HFFc6 (cell line): ENCODE data around the gene IKZF4. TPM values are rescaled to one million over a fixed set of nuclear protein-coding genes. Genes with fewer than 3 reads are reported as not detected.
"Not testable (repeated sequence)": the region's sequence is repeated elsewhere in the genome, so short reads cannot be mapped to it uniquely, and the experiment has no call there.

Source experiments
- DNase-seq: peaks from one replicate; pipeline ENCODE4 v3.0.0-alpha.2; 2018
- H3K27ac Mint-ChIP-seq: 2 replicates; pipeline ENCODE4 v1.8.0; 2020; ENCODE audit warnings: mild to moderate bottlenecking, mixed read lengths
- H3K27me3 Mint-ChIP-seq: 2 replicates; pipeline ENCODE4 v1.8.0; 2021; ENCODE audit warnings: mild to moderate bottlenecking, moderate library complexity, mixed read lengths; ENCODE audit not compliant: insufficient read depth
- H3K36me3 Mint-ChIP-seq: 2 replicates; pipeline ENCODE4 v1.8.0; 2021; ENCODE audit warnings: low read depth, mixed read lengths
- H3K4me1 Mint-ChIP-seq: 2 replicates; pipeline ENCODE4 v1.8.0; 2020; ENCODE audit warnings: low read depth, mixed read lengths
- H3K4me3 Mint-ChIP-seq: 2 replicates; pipeline ENCODE4 v1.8.0; 2020; ENCODE audit warnings: mild to moderate bottlenecking, moderate library complexity, mixed read lengths
- H3K9me3 Mint-ChIP-seq: 2 replicates; pipeline ENCODE4 v1.8.0; 2020; ENCODE audit warnings: mild to moderate bottlenecking, mixed read lengths
- total RNA-seq, 6 experiments: library from RNA; stranded (reverse); fragmentation: NEBNext Ultra II Directional; extraction: Animal tissue kit (Norgen Biotek cat#: 25700); gene quantifications; 2 replicates in 1 of 6; 3 replicates in 5 of 6; pipeline ENCODE4 v1.2.3, GENCODE V29; 2021
- TF ChIP-seq, protein P1 (sequence below): fragments of 200-600 bp; sonication (generic); IDR thresholded peaks from 2 replicates; pipeline ENCODE4 v1.5.0; 2021; ENCODE audit warnings: antibody characterized with exemption, mild to moderate bottlenecking

Gene IKZF4
- total RNA-seq, 6 experiments from 2014 or later: 5.2 to 7.2 (median 5.9) TPM

DNA sequence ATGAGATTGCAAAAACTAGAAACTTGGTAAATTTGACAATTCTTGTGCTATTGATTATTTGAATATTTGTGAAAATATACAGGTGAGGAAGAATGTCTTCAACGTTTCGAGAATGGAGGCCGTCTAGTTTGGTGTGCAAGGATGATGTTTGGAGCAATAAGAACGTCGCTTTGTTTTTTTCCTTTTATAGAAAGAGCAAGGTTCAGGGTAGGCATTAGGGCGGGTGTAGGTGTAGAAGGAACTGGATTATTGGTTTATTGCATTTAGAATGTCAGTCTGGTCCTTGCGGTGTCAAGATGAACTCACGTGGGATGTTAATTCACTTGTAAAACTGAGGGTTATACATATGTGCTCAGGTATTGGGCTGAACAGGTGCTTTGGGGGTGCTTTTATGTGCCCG lies 22.0 kb downstream of the IKZF4 start:
- peaks cover 10% of the 10 kb centered on the region for H3K9me3 Mint-ChIP-seq
- peak overlapping the region; percentile 99 for H3K4me3 Mint-ChIP-seq
- H3K27ac Mint-ChIP-seq: peak overlapping the region; percentile 97
- TF ChIP-seq, protein P1, sequence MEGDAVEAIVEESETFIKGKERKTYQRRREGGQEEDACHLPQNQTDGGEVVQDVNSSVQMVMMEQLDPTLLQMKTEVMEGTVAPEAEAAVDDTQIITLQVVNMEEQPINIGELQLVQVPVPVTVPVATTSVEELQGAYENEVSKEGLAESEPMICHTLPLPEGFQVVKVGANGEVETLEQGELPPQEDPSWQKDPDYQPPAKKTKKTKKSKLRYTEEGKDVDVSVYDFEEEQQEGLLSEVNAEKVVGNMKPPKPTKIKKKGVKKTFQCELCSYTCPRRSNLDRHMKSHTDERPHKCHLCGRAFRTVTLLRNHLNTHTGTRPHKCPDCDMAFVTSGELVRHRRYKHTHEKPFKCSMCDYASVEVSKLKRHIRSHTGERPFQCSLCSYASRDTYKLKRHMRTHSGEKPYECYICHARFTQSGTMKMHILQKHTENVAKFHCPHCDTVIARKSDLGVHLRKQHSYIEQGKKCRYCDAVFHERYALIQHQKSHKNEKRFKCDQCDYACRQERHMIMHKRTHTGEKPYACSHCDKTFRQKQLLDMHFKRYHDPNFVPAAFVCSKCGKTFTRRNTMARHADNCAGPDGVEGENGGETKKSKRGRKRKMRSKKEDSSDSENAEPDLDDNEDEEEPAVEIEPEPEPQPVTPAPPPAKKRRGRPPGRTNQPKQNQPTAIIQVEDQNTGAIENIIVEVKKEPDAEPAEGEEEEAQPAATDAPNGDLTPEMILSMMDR: no peak
- DNase-seq: no peak
- peaks cover 42% of the 10 kb centered on the region for H3K4me1 Mint-ChIP-seq
- peaks cover 25% of the 10 kb centered on the region for H3K36me3 Mint-ChIP-seq
- peaks cover 5% of the 10 kb centered on the region for H3K27me3 Mint-ChIP-seq

DNA sequence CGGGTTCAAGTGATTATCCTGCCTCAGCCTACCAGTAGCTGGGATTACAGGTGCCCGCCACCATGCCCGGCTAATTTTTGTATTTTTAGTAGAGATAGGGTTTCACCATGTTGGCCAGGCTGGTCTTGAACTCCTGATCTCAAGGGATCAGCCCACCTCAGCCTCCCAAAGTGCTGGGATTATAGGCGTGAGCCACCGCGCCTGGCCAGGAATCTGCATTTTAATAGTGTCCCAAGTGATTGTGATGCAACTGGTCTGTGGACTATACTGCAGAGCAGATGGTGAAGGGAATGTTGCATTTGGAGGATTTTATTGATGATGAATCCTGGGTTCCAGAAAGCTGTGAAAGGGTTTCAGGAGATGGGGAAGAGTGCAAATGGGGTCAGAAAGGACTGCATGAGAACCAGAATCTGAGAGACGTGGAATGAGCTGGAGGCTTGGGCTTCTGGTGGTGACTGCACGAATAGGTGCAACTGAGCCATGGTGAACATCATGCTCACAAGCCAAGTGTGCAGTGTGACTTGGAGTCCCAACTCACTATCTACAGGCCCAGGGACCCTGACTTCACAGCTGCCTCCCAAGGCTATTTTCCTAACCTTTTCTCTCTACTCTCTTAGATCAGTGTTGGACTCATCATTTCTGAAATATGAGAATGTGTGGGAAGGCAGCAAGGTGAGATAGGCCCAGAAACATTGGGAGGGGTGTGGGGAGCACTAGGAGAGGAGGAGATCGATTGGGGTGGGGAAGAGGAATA lies 25.4 kb downstream of the IKZF4 start:
- peak overlapping the region; percentile 86 for H3K27ac Mint-ChIP-seq
- H3K4me1 Mint-ChIP-seq: peaks cover 33% of the 10 kb centered on the region
- TF ChIP-seq, protein P1: no peak
- peaks cover 25% of the 10 kb centered on the region for H3K36me3 Mint-ChIP-seq
- H3K27me3 Mint-ChIP-seq: peaks cover 5% of the 10 kb centered on the region
- H3K4me3 Mint-ChIP-seq: peak overlapping the region; percentile 45; the same call in 1 of the 2 replicates
- H3K9me3 Mint-ChIP-seq: peaks cover 10% of the 10 kb centered on the region
- peak; percentile 1 for DNase-seq

DNA sequence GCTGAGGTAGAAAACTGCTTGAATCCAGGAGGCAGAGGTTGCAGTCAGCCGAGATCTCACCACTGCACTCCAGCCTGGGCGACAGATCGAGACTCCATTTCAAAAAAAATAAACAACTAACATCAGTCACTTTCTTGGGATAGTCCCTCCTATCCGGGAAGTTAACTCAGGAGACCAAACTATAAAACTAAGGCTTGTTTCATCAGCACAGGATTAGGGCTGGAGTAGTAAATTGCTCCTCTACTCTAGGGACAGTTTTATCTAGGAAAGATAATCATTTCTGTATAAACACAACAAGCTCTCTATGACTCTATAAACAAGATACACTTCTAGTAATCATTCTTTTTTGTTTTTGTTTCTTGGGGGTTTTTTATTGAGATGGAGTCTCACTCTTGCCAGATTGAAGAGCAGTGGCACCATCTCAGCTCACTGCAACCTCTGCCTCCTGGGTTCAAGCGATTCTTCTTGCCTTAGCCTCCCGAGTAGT lies 32.6 kb downstream of the IKZF4 start:
- Mint-ChIP-seq H3K9me3 (no peaks in the 10 kb centered on the region; the same call in 1 of the 2 replicates), H3K36me3 (no peaks in the 10 kb centered on the region), H3K4me3 (no peak overlapping the region), H3K27ac (no peak overlapping the region; the same call in 1 of the 2 replicates), H3K4me1 (peaks cover 18% of the 10 kb centered on the region), H3K27me3 (peaks cover 1% of the 10 kb centered on the region; the same call in 1 of the 2 replicates)
- TF ChIP-seq, protein P1: no peak
- no peak for DNase-seq

DNA sequence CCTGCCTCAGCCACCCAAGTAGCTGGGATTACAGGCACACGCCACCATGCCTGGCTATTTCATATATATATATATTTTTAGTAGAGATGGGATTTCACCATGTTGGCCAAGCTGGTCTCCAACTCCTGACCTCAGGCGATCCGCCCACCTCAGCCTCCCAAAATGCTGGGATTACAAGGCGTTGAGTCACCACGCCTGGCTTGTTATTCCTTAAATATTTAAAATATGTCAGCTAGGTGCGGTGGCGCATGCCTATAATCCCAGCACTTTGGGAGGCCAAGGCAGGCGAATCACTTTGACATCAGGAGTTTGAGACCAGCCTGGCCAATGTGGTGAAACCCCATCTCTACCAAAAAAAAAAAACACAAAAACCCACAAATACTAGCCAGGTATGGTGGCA lies 39.1 kb downstream of the IKZF4 start:
- not testable (repeated sequence) for H3K27me3 Mint-ChIP-seq, H3K4me3 Mint-ChIP-seq, H3K36me3 Mint-ChIP-seq, H3K27ac Mint-ChIP-seq, H3K9me3 Mint-ChIP-seq
- H3K4me1 Mint-ChIP-seq: peaks cover 40% of the 10 kb centered on the region
- peak; percentile 58 for DNase-seq

DNA sequence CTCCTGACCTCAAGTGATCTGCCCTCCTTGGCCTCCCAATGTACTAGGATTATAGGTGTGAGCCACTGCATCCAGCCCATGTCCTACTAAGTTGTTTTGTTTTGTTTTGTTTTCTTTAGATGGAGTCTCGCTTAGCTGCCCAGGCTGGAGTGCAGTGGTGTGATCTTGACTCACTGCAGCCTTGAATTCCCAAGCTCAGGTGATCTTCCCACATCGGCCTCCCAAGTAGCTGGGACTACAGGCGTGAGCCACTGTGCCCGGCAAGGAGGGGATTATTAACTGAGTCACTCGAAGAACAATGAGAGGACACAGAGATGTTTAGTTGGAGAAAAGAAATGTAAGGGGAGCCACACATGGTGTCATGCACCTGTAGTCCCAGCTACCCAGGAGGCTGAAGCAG lies 41.1 kb downstream of the IKZF4 start:
- Mint-ChIP-seq H3K27ac (0 out of 2 replicates have a peak overlapping the region, but pooled peaks have one; percentile 34), H3K9me3 (no peaks in the 10 kb centered on the region; the same call in 1 of the 2 replicates), H3K27me3 (no peaks in the 10 kb centered on the region)

More for the DNA sequence above, 41.1 kb downstream of the IKZF4 start:
- no peaks in the 10 kb centered on the region for H3K36me3 Mint-ChIP-seq
- TF ChIP-seq, protein P1: no peak
- DNase-seq: no peak
- peaks cover 30% of the 10 kb centered on the region for H3K4me1 Mint-ChIP-seq
- H3K4me3 Mint-ChIP-seq: no peak overlapping the region
